GM12892 (cell line): Measurements from ENCODE around the gene UFD1.

Source experiments
- DNase-seq: peaks from one replicate; pipeline ENCODE4 v3.0.0; 2011; ENCODE audit not compliant: insufficient read length
- FAIRE-seq: peaks from 2 replicates; lab custom pipeline; 2011; peaks lifted over from hg19 to GRCh38; lab: Jason Lieb, UNC
- POLR2A ChIP-seq: IDR thresholded peaks from 2 replicates; pipeline ENCODE4 v1.6.1; 2011; ENCODE audit warnings: low read depth, low read length, control low read depth
- POLR2AphosphoS5 ChIP-seq: IDR thresholded peaks from 2 replicates; pipeline ENCODE4 v1.6.1; 2011; ENCODE audit warnings: low read depth, low read length, control low read depth
- TAF1 ChIP-seq: IDR thresholded peaks from 2 replicates; pipeline ENCODE4 v1.6.1; 2011; ENCODE audit warnings: low read depth, mild to moderate bottlenecking, control low read depth, low read length, borderline replicate concordance

UFD1 gene

DNA sequence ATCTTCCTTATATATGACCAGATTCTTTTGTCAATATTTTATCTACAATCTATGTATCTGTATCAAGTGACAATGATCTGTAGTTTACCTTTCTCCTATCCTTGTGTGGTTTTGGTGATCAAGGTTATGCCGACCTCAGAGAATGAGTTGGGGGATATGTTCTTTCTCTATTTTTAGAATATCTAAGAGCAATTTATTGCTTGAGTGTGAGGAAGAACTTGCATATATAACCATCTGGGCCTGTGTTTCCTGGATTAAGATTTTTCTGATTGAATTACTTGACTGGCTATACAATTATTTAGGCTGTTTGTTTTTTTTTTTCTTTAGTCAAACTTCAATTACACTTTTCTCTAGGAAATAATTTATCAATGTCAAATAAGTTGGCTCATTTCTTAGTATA, 17.5 kb downstream of the UFD1 start:
- TF ChIP-seq TAF1 (no peak), POLR2AphosphoS5 (no peak), POLR2A (no peak)
- FAIRE-seq (no peak), DNase-seq (no peak)

DNA sequence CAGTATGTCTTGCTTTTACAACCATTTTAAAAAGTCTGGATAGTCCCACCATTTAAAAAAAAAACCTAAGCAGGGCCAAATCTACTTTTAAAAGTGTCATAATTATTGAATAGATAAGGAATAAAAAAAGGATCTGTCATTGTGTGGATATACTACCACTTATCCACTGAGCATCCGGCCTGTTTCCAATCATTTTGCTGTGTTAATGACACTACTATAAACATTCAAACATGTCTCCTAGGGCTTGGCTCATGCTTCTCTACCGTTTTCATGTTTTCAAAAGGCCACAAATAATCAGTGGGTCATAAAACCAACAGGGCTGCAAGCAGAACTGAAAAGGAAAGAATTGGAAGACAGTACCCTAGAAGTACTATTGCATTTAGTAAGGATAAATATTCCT, 19.0 kb downstream of the UFD1 start:
- TF ChIP-seq POLR2A = no peak
- TF ChIP-seq POLR2AphosphoS5 = no peak
- TF ChIP-seq TAF1 = no peak
- FAIRE-seq (no peak), DNase-seq (no peak)

GRCh38 chr22:19457828-19458428, 21.1 kb downstream of the UFD1 start:
- no peak for DNase-seq
- FAIRE-seq = no peak
- no peak for TF ChIP-seq POLR2A
- no peak for TF ChIP-seq TAF1
- TF ChIP-seq POLR2AphosphoS5 = no peak

GRCh38 chr22:19456541-19456940, 22.5 kb downstream of the UFD1 start:
- TF ChIP-seq POLR2AphosphoS5 (no peak), POLR2A (no peak), TAF1 (no peak)
- DNase-seq = no peak
- no peak for FAIRE-seq

DNA sequence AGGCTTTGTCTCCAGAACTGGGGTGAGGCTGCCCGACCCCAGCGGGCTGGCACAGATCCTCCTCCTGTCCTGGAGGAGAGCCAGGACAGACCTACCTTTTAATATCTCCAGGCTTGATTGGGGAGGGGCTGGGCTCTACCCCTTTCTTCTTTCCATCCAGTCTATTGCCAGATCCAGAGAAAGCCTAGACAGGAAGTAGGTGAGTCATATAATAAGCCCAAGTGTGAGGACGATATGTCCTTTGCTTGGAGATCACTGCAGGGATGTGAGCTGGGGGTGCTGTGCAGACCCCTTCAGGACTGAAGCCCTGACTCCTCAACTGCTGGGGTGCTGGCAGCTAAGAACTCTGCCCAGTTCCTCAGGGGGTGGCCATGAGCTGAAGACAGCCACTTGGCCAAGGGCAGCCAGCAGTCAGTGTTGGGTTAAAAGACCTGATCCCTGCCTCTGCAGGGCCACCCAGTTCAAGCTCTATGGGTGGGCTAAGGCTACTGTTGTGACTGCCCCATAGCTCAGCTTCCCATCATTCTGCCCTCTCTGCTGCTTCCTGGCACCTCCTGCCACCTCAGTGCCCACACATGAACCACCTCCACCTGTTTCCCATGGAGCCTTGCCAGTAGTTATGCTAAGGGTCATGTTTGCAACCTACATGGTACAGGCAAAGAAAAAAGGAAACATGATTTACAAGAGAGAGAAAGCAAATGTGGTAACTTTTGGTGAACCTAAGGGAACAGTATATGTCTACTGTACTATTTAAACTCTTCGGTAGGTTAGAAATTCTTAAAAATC, 23.2 kb downstream of the UFD1 start:
- no peak for FAIRE-seq

GRCh38 chr22:19455033-19455432, 24.0 kb downstream of the UFD1 start:
- DNase-seq (no peak), FAIRE-seq (no peak)
- TF ChIP-seq TAF1 = no peak
- TF ChIP-seq POLR2A = no peak
- TF ChIP-seq POLR2AphosphoS5 = no peak

More for the DNA sequence above, 23.2 kb downstream of the UFD1 start:
- TF ChIP-seq POLR2AphosphoS5 (no peak), TAF1 (no peak), POLR2A (no peak)
- DNase-seq = no peak

DNA sequence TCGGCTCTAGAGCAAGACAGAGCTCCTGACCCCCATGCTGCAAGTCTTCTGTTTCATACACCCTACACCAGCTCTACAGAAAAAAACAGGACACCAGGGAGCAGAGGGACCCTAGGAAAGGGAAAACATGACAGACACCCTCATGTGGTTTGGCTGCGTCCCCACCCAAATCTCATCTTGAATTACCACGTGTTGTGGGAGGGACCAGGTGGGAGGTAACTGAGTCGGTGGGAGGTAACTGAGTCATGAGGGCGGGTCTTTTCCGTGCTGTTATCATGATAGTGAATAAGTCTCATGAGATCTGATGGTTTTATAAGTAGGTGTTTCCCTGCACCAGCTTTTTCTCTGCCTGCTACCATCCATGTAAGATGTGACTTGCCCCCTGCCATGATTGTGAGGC, 24.8 kb downstream of the UFD1 start:
- FAIRE-seq = no peak
- TF ChIP-seq POLR2A = no peak
- TF ChIP-seq TAF1 = no peak
- no peak for TF ChIP-seq POLR2AphosphoS5
- DNase-seq = no peak

DNA sequence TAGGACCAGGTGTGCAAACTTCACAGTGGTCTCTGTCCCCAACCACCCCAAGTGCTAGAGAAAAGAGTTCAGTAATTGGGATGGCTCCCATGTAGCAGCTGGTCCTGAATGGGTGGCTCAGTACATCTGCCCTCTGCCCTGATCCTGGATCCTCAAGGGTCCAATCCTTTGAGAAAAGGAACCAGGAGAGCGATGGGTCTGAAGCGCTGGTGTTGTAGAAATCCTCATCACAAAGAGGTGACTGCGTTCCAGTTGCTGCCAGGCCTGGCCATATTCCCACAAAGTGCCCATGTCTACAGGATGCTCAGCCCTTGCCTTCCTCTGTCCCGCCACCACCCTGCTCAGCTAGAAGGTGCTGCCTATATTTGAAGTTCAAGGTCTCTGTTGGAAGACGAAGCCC, 25.3 kb downstream of the UFD1 start:
- DNase-seq (no peak), FAIRE-seq (no peak)
- TF ChIP-seq POLR2AphosphoS5 (no peak), POLR2A (no peak), TAF1 (no peak)

DNA sequence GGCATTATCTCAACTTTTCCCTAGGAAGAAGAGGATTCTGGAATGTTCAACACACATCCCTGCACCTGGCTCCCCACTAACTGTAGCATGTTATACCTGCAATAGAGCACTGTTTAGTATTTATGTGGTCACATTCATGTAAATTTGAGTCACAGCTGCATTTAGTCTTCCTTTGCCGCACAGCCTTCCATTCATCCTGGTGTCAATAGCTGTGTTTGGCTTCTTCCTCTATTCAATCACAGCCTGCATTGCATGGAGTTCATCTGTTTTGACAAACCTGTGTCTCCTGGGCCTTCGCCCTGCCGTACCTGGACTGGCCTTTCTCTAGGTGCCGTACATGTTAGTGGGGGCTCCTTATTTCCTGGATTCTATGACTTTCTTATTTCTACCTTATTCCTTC, 27.4 kb downstream of the UFD1 start:
- no peak for TF ChIP-seq TAF1
- DNase-seq = no peak
- no peak for FAIRE-seq

DNA sequence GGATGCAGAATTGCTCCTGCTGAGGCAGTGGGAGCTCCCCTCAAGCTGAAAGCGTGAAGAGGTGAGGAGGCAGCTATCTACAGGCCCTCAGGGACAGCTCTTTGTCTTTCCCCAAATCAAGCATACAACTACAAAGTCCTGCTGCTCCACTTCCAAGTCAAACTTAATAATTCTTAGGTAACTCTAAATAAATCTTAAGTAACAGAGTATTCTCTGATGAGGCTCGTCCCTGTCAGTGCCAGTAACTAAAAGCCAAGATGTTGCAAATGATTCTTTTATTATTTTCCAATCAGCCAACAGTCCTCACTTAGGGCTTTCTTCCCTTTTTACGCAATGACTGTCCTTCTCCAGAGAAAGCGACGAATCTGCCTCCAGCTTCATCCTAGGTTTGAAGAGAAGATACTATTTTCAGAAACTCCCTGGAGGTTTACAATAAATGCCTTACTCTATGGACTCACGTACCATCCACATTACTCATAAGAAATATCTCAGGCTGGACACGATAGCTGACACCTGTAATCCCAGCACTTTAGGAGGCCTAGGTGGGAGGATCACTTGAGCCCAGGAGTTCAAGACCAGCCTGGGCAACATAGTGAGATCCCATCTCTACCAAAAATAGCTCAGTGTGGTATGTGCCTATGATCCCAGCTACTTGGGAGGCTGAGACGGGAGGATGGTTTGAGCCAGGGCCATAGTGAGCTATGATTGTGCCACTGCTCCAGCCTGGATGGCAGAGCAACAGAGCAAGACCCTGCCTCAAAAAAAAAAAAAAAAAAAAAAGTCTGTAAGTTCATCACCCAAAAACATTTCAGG, 28.4 kb downstream of the UFD1 start:
- DNase-seq (no peak), FAIRE-seq (no peak)
- TF ChIP-seq TAF1 (no peak), POLR2A (no peak), POLR2AphosphoS5 (no peak)

- TF ChIP-seq POLR2AphosphoS5 = no peak
- no peak for TF ChIP-seq TAF1
- no peak for TF ChIP-seq POLR2A
- no peak for FAIRE-seq
Measured at GRCh38 chr22:19449422-19449767, 29.6 kb downstream of the UFD1 start.

More at GRCh38 chr22:19449422-19449767, 29.6 kb downstream of the UFD1 start:
- DNase-seq = no peak
